ENCODE data around the gene IFITM2.

DNA sequence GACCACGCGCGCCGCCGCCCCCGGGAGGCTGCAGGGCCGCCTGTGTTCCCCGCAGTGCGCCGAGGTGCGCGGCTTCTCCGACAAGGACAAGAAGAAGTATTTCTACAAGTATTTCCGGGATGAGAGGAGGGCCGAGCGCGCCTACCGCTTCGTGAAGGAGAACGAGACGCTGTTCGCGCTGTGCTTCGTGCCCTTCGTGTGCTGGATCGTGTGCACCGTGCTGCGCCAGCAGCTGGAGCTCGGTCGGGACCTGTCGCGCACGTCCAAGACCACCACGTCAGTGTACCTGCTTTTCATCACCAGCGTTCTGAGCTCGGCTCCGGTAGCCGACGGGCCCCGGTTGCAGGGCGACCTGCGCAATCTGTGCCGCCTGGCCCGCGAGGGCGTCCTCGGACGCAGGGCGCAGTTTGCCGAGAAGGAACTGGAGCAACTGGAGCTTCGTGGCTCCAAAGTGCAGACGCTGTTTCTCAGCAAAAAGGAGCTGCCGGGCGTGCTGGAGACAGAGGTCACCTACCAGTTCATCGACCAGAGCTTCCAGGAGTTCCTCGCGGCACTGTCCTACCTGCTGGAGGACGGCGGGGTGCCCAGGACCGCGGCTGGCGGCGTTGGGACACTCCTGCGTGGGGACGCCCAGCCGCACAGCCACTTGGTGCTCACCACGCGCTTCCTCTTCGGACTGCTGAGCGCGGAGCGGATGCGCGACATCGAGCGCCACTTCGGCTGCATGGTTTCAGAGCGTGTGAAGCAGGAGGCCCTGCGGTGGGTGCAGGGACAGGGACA lies 26.7 kb upstream of the IFITM2 start:
- TF ChIP-seq HNF4G (IDR thresholded peaks at IDR 0.05) (no peak), JUND (IDR thresholded peaks at IDR 0.05) (no peak), GABPA (IDR thresholded peaks at IDR 0.05 in 1 of 2, conservative IDR thresholded peaks at IDR 0.05 in 1 of 2) (no peak), RAD21 (IDR thresholded peaks at IDR 0.05) (no peak), ATF3 (IDR thresholded peaks at IDR 0.05) (no peak), TAF1 (conservative IDR thresholded peaks at IDR 0.05) (no peak), HNF4A (conservative IDR thresholded peaks at IDR 0.05) (no peak)
- TF ChIP-seq, protein P1, sequence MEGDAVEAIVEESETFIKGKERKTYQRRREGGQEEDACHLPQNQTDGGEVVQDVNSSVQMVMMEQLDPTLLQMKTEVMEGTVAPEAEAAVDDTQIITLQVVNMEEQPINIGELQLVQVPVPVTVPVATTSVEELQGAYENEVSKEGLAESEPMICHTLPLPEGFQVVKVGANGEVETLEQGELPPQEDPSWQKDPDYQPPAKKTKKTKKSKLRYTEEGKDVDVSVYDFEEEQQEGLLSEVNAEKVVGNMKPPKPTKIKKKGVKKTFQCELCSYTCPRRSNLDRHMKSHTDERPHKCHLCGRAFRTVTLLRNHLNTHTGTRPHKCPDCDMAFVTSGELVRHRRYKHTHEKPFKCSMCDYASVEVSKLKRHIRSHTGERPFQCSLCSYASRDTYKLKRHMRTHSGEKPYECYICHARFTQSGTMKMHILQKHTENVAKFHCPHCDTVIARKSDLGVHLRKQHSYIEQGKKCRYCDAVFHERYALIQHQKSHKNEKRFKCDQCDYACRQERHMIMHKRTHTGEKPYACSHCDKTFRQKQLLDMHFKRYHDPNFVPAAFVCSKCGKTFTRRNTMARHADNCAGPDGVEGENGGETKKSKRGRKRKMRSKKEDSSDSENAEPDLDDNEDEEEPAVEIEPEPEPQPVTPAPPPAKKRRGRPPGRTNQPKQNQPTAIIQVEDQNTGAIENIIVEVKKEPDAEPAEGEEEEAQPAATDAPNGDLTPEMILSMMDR (IDR thresholded peaks at IDR 0.05; ENCODE audit: low read depth, low read length, missing input control) = no peak
- TF ChIP-seq, protein P2, sequence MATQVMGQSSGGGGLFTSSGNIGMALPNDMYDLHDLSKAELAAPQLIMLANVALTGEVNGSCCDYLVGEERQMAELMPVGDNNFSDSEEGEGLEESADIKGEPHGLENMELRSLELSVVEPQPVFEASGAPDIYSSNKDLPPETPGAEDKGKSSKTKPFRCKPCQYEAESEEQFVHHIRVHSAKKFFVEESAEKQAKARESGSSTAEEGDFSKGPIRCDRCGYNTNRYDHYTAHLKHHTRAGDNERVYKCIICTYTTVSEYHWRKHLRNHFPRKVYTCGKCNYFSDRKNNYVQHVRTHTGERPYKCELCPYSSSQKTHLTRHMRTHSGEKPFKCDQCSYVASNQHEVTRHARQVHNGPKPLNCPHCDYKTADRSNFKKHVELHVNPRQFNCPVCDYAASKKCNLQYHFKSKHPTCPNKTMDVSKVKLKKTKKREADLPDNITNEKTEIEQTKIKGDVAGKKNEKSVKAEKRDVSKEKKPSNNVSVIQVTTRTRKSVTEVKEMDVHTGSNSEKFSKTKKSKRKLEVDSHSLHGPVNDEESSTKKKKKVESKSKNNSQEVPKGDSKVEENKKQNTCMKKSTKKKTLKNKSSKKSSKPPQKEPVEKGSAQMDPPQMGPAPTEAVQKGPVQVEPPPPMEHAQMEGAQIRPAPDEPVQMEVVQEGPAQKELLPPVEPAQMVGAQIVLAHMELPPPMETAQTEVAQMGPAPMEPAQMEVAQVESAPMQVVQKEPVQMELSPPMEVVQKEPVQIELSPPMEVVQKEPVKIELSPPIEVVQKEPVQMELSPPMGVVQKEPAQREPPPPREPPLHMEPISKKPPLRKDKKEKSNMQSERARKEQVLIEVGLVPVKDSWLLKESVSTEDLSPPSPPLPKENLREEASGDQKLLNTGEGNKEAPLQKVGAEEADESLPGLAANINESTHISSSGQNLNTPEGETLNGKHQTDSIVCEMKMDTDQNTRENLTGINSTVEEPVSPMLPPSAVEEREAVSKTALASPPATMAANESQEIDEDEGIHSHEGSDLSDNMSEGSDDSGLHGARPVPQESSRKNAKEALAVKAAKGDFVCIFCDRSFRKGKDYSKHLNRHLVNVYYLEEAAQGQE (IDR thresholded peaks at IDR 0.05) = no peak

Data from liver (tissue), 3 donors.